Activated T-cell treated with anti-CD3 and anti-CD28 coated beads for 4 hours (primary cell): ENCODE measurements around the gene GJB2.
A peak's percentile ranks its signal among the peaks of the same experiment; 100 is the strongest.
"Not testable (repeated sequence)": the region's sequence is repeated elsewhere in the genome, so short reads cannot be mapped to it uniquely, and the experiment has no call there.

ENCODE experiments used
- DNase-seq: peaks from one replicate; pipeline ENCODE4 v3.0.0-alpha.2; 2020

Gene GJB2

DNA sequence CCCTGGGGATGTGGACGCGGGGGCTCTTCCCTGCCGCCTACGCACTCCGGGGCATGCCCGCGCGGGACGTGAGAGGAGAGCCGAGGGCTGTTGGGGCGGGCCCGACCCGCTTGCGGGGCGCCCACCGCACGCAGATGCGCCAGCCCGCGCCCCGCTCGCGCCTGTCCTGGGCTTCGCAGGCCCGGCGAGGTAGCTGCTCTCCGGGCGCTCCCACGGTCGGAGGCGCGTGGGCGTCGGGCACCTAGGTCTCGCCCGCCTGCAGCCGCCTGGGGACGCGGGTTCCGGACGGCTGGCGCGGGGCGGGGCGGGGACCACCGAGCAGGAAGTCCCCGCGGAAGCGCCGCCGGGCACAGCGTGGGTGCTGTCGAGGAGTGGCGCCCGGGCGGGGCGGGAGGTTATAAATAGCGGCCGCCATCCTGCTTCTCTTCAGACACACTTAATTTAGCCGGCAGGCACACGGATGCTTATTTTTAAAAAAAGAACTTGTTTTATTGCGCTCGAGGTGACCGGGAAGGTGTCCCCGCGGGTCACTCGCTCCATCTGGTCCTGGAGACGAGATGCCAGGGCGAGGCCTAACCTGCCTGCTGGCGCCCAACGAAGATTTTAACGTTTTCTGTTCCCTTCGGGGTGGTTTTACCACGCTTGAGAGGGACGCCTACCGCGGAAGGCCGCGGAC is 31.3 kb downstream of the GJB2 start:
- peak; percentile 45 for DNase-seq

DNA sequence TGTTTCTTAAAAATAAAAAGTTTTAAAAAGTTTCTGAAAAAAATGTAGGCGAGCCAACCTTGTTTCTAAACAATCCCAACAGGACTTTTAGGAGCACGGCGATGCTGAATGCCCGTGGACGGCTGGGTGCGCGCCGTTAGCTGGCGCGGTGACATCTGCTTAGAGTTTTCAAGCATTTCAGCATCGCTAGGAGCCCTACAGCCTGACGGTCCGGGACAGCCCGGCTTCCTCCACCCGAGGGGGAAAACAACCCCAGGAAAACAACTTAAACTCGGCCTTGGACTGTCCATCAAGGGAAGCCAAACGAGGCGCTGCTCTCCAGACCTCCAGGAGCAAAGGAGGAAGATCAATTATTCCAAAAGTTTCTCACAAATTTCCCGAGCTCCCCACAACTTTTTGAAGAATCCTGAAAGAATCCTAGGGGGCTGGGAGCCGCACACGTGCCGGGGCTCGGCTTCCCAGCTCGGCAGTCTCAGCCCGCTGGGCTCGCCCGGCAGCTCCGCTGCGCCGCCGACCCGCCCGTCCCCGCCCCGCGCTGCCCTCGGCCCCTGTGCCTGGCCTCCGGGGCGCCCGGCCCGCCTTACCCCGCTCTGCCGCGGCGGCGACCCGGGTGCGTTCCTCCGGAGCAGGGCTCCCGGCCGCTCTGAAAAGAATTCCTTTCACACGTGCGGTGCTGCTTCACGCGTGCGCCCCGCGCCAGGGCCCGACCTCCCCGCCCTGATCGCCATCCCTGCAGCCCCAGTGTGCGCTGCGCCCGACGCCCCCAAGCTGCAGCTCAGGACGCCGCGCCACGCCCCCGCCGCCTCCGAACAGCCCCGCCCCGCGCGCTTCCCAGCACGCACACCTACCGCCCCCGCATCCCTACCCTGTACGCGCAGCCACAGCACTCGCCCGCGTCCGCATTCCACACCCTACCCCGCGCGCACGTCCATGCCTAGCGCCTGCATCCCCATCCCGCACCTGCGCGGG is 32.1 kb downstream of the GJB2 start, which contains the start of gene GJA3:
Gene GJA3, minus strand, starts transcription at position 747 of the 969 bp plus-strand sequence. CDS start 17,764 bp downstream, outside the sequence.
- DNase-seq = peak; percentile 56

DNA sequence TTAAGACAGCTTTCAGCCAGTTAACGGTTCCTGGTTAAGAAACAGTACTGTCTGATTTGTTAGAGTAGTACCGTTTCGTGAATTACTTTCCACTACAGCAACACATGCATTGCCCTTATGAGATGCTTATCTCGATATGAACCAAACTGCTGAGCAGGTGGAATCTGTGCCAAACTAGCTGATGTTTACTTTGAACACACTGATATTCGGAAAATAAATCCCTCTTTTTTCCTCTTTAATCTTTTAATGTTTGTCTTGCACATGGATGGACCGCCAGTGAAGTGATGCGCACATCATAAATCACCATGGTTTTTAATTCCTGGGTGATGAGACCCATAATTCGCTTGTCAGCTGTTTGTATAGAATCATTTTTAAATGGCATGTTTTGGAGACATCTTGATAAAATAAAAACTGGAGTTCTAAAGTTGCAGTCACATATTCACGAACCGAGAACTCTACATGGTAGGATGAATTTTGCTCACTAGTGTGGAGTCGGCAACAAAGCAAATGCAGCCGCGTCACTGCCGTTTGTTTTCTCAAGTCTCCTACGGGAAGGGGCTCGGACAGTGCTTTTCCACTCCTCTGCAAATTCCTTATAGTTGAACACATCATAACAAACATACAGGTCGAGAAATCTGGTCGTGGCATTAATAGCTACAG is 33.0 kb downstream of the GJB2 start:
- no peak for DNase-seq

DNA sequence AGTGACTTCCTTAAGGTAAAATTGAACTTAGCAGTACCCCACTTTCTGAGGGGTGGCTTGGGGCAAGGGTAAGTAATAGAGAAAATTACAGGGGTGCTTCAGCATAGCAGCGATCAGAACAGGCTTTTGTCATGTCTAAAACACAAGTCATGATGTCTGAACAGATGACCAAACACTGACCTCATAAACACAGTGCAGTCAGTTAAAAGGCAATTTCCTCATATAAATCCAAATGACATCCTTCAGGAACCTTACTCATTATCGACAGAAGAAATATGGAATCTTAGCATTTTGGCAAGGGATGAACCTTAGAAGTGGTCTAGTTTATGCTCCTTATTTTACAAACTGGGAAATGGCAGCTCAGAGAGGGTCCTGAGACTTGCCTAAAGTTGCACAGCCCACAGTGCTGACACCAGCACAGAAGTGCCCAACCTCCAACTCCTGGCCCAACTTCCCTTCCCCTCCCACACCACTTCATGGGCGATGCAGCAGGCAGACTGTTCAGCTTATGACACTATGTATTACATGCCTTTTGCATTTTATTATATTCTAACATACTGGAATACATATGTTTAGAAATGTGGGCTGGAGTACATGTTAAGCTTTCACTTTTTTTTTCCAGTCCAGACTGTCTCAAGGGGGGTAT is 35.5 kb downstream of the GJB2 start:
- DNase-seq = no peak

DNA sequence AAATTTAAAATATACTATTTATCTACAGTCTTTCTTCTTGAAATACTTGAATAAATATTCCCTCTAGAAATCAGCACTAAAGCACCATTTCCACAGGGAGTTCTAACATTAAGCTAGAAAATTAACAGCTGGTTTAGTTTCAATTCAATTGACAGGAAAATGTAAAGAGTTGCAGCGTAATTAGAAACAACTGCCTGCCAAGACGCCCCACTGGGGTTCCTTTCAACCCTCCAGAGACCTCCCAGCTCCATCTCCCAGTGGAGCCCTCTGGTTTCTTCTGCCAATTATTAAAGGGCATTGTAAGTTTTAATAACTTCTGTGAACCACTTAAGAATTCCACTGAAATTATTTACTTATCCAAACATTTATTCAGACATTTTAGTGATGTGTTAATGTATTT is 36.0 kb downstream of the GJB2 start:
- no peak for DNase-seq

DNA sequence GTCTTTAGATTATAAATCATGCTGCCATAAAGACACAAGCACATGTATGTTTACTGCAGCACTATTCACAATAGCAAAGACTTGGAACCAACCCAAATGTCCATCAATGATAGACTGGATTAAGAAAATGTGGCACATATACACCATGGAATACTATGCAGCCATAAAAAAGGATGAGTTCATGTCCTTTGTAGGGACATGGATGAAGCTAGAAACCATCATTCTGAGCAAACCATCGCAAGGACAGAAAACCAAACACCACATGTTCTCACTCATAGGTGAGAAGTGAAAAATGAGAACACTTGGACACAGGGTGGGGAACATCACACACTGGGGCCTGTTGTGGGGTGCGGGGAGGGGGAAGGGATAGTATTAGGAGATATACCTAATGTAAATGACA is 39.4 kb downstream of the GJB2 start:
- not testable (repeated sequence) for DNase-seq

DNA sequence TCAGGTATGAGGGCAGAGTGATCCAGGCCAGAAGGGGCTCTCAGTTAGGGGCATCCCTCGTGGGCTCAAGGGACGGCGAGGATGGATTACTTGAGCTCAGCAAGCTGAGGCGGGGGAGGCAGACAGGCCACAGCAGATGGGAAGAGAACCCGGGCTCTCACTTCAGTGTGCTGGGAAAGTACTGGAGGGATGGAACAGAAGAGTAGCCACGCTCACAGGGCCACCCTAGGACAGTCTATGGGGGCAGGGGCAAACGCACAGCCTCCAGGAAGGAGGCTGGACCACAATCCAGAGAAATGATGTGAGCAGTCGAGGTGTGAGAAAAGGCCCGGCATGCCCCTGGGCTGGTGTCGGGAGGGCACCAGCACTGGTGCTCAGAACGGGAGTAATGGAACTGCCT is 41.1 kb downstream of the GJB2 start:
- DNase-seq = no peak

DNA sequence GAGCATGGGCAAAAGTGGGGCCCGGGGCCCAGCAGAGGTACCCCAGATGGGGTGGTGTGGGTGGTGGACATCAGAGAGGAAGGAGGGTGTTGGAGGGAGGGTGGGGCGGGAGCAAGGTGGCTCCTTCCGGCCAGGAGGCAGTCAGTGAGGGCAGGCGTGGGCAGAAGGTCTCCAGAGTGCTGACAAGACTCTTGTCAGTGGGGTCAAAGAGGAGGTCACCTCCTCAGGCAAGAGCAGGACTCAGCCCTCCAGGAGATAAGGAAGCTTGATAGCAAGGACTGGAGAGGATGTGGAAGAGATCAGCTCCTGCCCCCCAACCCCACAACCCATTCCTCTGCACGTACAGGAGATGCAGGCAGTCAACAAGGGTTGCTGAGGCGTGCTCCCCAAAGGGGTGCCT is 41.7 kb downstream of the GJB2 start:
- no peak for DNase-seq

DNA sequence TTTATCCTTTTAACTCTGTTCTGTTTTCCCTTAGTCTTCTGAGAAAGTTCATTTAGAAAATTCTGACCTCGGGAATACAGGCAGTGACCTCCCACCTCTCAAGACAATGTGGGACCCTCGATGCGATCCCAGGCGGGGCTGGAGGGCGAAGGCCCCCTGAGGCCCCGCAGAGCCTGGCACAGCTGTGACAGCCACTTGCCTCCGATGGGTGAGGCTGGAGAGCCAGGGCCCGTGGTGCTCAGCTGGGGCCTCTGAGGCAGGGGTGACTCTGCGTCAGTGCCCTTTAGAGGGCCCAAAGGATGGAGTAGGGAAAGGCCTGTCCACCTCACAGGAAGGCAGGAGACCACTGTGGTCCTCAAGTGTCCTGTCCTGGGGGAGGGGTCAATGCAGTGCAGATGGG is 42.2 kb downstream of the GJB2 start:
- no peak for DNase-seq

DNA sequence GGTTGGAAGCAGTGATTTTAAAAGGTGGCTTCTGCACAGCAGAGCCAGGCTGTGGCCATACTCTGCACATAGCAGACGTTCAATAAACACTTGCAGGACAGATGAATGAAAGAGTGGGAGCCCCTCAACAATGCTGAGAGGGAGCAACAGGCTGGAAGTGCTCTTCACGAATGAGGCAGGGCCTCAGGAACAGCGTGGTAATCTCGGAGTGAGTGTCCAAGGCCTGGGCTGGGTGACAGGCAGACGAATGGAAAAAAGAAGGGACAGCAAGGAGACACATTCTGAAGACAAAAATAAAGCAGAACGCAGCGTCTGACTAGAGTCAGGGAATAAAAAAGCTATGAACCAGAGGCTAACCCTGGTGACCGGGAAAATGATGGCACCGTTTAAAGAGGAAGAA is 43.0 kb downstream of the GJB2 start:
- no peak for DNase-seq

DNA sequence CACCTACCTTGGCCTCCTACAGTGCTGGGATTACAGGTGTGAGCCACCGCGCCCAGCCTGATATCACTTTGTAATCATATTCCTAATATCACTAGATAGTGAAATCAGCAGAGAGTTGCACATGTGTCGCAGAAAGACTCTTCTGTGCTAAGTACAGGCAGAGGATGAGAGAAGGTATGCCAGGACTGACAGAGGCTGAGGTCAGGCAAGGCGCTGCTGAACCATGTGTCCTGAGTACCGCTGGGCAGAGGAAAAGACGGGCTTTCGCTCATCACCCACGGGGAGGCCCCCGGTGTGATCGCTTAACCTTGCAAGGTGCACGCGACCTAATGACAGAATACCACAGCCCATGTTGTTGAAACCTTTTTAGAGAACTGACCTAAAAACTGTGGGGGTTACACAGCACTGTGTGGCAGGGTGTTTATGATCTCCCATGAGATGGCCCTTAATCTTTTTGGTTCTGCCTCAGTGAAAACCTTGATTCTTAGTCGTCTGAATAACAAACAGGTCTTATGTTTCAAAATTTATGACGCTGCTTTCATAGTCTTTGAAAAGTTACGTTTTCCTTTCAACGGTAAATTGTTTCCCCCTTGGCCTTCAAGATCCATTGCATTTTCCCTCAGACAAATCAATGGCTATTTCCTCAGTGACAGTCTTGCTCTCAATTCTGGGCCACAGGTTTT is 44.1 kb downstream of the GJB2 start:
- DNase-seq = no peak

DNA sequence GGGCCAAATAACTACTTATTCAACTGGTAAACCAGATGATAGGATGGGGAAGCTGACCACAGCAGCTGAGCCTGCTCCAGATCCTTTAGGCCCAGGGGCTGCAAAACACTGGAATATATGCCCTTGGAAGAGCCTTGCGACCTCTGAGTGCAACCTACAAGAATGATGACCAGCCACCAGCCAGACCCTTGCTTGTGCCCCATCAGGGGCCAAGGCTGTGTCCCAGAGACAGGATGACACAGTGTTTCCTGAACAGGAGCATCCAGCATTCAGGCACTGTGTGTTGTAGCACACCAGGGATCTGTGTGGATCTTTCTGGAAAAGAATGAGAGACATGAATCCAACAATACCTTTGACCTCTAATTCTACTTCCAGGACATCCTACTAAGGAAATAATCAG is 46.4 kb downstream of the GJB2 start:
- DNase-seq = no peak

DNA sequence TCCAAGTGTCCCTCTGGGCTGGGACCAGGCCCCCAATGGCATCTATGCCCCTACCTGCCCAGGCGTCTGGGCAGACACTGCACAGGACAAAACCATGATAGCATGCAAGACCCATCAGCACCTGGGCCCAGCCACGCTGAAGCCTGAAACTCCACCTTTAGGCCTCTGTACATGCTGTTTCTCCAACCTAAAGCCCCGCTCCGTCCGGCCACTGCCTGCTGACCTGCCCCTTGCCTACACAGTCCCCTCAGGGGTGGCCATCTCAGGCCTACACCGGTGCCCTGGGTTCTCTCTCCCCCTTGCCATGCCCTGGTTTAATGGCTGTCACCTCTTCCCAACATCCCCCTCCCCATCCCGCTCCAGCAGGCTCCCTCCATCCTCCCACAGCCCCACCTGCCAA is 47.2 kb downstream of the GJB2 start:
- DNase-seq = no peak

DNA sequence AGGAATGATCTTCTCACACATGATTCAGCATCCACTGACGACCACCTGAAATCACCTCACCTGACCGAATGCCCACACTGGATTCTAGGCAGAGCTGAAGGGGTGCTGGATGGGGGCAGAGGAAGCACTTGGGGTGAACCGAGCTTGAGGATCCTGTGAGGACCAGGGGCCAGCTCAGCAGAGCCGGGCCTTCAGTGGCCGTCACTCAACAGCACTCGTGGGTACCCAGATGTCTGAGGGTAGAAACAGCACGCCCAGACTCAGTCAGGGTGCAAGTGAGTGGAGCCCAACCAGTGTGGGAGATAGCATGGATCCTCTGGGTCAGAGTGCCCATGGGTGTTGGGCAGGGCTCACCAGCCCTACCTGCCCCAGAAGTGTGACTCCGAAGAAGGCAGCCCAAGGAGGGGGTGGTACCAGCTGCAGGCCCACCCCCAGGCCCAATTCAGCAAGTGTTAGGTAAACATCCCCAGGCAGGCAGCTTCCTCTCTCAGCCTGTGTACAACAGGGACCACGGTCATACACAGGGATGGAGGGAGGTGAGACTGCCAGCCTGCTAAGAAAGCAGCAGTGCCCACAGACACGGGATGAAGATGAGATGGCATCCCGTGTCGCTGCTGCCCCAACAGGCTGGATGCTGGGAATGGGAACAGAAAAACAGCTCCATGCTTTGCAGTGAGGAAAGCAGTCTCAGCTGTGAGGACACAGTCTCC is 48.4 kb downstream of the GJB2 start:
- DNase-seq = no peak

DNA sequence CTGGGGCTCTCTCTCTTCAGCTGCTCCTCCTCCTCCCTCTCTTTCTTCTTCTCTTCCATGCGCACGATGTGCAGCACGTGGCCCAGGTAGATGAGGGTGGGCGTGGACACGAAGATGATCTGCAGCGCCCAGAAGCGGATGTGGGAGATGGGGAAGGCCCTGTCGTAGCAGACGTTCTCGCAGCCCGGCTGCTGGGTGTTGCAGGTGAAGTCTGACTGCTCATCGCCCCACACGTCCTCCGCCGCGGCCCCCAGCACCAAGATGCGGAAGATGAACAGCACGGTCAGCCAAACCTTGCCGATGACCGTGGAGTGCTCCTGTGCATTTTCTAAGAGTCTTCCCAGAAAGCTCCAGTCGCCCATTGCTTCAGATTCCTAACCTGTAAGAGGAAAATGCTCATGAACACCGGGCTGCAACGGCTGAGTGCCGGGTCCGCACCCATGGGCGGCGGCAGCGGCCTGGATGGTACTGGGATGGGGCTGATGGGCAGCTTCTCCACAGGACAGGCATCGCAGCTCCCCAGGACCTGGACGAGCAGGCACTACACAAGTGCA is 49.7 kb downstream of the GJB2 start:
- no peak for DNase-seq

DNA sequence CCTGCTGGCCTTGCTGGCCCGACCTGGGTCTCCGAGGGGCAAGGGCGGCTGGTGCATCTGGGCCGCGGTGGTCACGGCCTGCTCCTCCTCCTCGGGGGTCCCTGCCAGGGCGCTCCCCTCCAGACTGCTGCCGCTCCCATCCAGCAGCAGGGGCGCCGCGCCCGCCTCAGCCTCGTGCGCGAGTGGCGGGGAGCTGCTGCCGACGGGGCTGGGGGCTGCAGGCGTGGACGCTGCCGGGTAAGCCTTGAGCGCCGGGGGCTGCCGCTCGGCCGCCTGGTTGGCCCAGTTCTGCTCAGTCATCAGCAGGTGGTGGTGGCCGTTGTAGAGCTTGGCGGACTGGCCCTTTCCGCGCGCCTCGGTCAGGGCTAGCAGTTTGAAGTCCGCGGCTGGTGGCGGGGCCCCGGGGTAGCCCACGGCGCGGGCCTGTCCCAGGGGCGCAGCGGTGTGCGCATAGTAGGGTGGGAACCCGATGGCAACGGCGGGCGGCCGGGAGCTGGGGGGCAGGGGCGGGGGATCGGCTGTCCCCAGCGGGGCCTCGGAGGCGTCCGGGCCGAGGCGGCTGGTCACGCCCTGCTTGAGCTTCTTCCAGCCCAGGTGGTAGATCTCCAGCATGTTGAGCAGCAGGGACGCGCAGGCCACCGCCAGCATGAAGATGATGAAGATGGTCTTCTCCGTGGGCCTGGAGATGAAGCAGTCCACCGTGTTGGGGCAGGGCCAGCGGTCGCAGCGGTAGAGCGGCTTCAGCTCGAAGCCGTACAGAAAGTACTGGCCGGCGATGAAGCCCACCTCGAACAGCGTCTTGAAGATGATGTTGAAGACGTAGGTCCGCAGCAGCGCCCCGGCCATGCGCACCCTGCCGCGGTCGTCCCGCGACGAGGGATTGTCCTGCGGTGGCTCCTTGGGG is 50.5 kb downstream of the GJB2 start:
- DNase-seq = no peak

DNA sequence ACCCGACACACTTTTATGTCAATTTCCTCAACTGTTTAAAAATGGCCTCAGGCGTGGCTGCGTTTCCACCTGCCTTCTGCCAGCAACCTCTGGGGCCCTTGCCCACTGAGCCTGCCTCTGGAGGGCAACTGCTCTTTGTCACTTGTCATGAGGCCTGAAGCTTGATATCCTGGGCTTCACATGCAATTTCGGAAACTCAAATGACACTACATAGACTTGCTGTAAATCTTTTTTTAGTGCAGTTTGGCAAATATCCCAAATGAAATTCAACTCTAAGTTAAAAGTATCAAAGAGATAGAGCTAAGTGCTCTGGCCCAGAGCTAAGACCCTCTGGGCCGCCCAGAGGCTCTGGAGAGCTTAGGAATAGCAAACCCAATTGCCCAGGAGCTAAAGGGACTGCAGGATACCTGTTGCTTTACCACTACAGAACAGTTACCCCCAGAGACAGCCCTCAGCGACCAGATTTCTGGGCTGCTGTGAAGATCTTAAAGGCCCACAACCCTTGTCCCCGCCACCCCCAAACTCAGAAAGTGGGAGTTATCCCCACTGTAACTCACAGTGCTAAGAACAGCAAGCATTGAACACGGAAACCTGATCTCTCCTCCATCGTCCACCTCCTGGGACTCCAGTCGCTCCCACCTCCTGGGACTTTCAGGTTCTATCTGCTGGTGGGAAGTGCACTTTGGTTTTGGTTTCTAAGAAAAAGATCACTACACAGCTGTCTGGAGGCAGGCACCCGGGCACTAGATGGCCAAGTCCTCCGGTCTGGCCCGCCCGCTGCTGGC is 51.3 kb downstream of the GJB2 start:
- no peak for DNase-seq

DNA sequence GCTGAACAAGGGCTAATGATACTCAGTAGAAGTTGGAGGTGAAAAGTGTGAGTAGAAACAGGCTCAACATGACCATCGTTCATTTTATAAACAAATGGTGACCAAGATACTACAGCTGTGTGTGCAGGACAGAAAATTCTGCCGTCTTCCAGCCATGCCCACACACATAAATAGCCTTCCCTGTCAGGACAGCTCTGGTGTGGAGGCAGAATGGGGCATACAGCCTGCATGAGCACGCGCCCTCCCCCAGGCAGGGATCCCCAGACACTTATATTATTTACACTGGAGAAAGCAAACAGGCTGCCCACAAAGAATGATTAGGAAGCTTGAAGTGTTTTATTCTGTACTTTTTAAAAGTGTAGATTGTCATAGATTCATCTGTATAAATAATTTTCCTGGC is 52.3 kb downstream of the GJB2 start:
- no peak for DNase-seq

DNA sequence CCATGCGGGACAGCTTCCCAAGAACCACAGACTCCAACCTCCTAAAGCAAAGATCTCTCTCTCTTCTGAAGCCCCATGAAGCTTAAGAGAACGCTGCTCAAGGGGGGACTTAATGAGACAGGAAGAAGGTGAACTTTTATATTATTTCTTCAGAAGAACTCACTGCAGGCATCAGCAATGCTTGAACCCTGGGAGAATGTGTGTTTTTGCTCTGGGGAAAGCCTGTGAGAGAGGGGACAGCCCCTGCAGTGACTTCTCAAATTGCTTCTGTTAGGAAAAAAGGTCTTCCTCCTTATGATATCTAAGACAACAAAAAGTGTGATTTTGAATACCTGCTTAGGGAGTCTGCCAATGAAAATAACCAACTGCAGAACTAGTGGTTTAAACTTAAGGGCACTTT is 54.9 kb downstream of the GJB2 start:
- DNase-seq = no peak
